ES-I3 (cell line): Measurements from ENCODE around the gene AFAP1.

ENCODE experiments used
- H3K36me3 ChIP-seq: 2 replicates; pipeline ENCODE4 v1.6.1; 2013; ENCODE audit warnings: mild to moderate bottlenecking, low read length, control low read depth, moderate library complexity; ENCODE audit not compliant: insufficient read depth
- H3K4me1 ChIP-seq: 2 replicates; pipeline ENCODE4 v1.6.1; 2013; ENCODE audit warnings: mild to moderate bottlenecking, control low read depth, low read length; ENCODE audit not compliant: insufficient read depth
- H3K9ac ChIP-seq: 2 replicates; pipeline ENCODE4 v1.6.1; 2013; ENCODE audit warnings: low read depth, mild to moderate bottlenecking, low read length, moderate library complexity
- H3K9me3 ChIP-seq: 2 replicates; pipeline ENCODE4 v1.6.1; 2013; ENCODE audit warnings: mild to moderate bottlenecking, low read length, moderate library complexity; ENCODE audit not compliant: control insufficient read depth, insufficient read depth

AFAP1 gene

GRCh38 chr4:7857238-7857701 lies 82.4 kb downstream of the AFAP1 start:
- no peaks in the 10 kb centered on the region for H3K9me3 ChIP-seq
- H3K36me3 ChIP-seq, result peaks cover 25% of the 10 kb centered on the region
- H3K4me1 ChIP-seq, result peaks cover 16% of the 10 kb centered on the region
- H3K9ac ChIP-seq, result no peak overlapping the region

GRCh38 chr4:7855731-7856130 lies 83.9 kb downstream of the AFAP1 start:
- Histone ChIP-seq H3K9ac (no peak overlapping the region), H3K4me1 (peaks cover 6% of the 10 kb centered on the region), H3K9me3 (no peaks in the 10 kb centered on the region), H3K36me3 (peaks cover 32% of the 10 kb centered on the region)

- H3K9me3 ChIP-seq, result no peaks in the 10 kb centered on the region
- H3K9ac ChIP-seq, result no peak overlapping the region
- H3K36me3 ChIP-seq, result peaks cover 38% of the 10 kb centered on the region
- no peaks in the 10 kb centered on the region; the same call in 1 of the 2 replicates for H3K4me1 ChIP-seq
Observed at GRCh38 chr4:7854697-7855370, 84.8 kb downstream of the AFAP1 start.

GRCh38 chr4:7854216-7854615 lies 85.4 kb downstream of the AFAP1 start:
- Histone ChIP-seq H3K4me1 (no peaks in the 10 kb centered on the region; the same call in 1 of the 2 replicates), H3K36me3 (peaks cover 43% of the 10 kb centered on the region), H3K9ac (no peak overlapping the region), H3K9me3 (no peaks in the 10 kb centered on the region)

GRCh38 chr4:7853271-7853670 lies 86.4 kb downstream of the AFAP1 start:
- Histone ChIP-seq H3K4me1 (no peaks in the 10 kb centered on the region; the same call in 1 of the 2 replicates), H3K36me3 (peaks cover 43% of the 10 kb centered on the region), H3K9me3 (no peaks in the 10 kb centered on the region), H3K9ac (no peak overlapping the region)

- Histone ChIP-seq H3K9me3 (no peaks in the 10 kb centered on the region), H3K36me3 (peaks cover 43% of the 10 kb centered on the region), H3K4me1 (no peaks in the 10 kb centered on the region; the same call in 1 of the 2 replicates), H3K9ac (no peak overlapping the region)
Observed at GRCh38 chr4:7852568-7853185, 87.0 kb downstream of the AFAP1 start.

GRCh38 chr4:7850489-7850888 lies 89.2 kb downstream of the AFAP1 start:
- H3K9me3 ChIP-seq, result no peaks in the 10 kb centered on the region
- H3K36me3 ChIP-seq, result peaks cover 43% of the 10 kb centered on the region
- H3K9ac ChIP-seq, result no peak overlapping the region
- no peaks in the 10 kb centered on the region; the same call in 1 of the 2 replicates for H3K4me1 ChIP-seq

GRCh38 chr4:7847206-7847605 lies 92.5 kb downstream of the AFAP1 start:
- H3K36me3 ChIP-seq, result peaks cover 20% of the 10 kb centered on the region
- peaks cover 16% of the 10 kb centered on the region for H3K4me1 ChIP-seq
- no peak overlapping the region for H3K9ac ChIP-seq
- no peaks in the 10 kb centered on the region for H3K9me3 ChIP-seq

- peaks cover 18% of the 10 kb centered on the region for H3K36me3 ChIP-seq
- no peaks in the 10 kb centered on the region for H3K9me3 ChIP-seq
- peaks cover 21% of the 10 kb centered on the region for H3K4me1 ChIP-seq
- H3K9ac ChIP-seq, result no peak overlapping the region
Observed at GRCh38 chr4:7845493-7846128, 94.0 kb downstream of the AFAP1 start.

- no peaks in the 10 kb centered on the region for H3K9me3 ChIP-seq
- H3K4me1 ChIP-seq, result peaks cover 21% of the 10 kb centered on the region
- H3K36me3 ChIP-seq, result peaks cover 13% of the 10 kb centered on the region
- no peak overlapping the region for H3K9ac ChIP-seq
Observed at GRCh38 chr4:7844594-7844991, 95.1 kb downstream of the AFAP1 start.

GRCh38 chr4:7843831-7844593 lies 95.6 kb downstream of the AFAP1 start:
- H3K9me3 ChIP-seq, result no peaks in the 10 kb centered on the region
- H3K9ac ChIP-seq, result no peak overlapping the region
- peaks cover 21% of the 10 kb centered on the region for H3K4me1 ChIP-seq
- peaks cover 10% of the 10 kb centered on the region for H3K36me3 ChIP-seq

- Histone ChIP-seq H3K36me3 (peaks cover 21% of the 10 kb centered on the region), H3K9ac (no peak overlapping the region), H3K9me3 (no peaks in the 10 kb centered on the region), H3K4me1 (peaks cover 21% of the 10 kb centered on the region)
Observed at GRCh38 chr4:7842384-7843279, 97.0 kb downstream of the AFAP1 start.

GRCh38 chr4:7841894-7842293 lies 97.8 kb downstream of the AFAP1 start:
- no peaks in the 10 kb centered on the region for H3K9me3 ChIP-seq
- no peak overlapping the region for H3K9ac ChIP-seq
- H3K36me3 ChIP-seq, result peaks cover 28% of the 10 kb centered on the region
- peaks cover 21% of the 10 kb centered on the region for H3K4me1 ChIP-seq
